Measurements from ENCODE around the gene MED23. TPM values are rescaled to one million over a fixed set of nuclear protein-coding genes. Genes with fewer than 3 reads are reported as not detected.

Gene MED23, protein sequence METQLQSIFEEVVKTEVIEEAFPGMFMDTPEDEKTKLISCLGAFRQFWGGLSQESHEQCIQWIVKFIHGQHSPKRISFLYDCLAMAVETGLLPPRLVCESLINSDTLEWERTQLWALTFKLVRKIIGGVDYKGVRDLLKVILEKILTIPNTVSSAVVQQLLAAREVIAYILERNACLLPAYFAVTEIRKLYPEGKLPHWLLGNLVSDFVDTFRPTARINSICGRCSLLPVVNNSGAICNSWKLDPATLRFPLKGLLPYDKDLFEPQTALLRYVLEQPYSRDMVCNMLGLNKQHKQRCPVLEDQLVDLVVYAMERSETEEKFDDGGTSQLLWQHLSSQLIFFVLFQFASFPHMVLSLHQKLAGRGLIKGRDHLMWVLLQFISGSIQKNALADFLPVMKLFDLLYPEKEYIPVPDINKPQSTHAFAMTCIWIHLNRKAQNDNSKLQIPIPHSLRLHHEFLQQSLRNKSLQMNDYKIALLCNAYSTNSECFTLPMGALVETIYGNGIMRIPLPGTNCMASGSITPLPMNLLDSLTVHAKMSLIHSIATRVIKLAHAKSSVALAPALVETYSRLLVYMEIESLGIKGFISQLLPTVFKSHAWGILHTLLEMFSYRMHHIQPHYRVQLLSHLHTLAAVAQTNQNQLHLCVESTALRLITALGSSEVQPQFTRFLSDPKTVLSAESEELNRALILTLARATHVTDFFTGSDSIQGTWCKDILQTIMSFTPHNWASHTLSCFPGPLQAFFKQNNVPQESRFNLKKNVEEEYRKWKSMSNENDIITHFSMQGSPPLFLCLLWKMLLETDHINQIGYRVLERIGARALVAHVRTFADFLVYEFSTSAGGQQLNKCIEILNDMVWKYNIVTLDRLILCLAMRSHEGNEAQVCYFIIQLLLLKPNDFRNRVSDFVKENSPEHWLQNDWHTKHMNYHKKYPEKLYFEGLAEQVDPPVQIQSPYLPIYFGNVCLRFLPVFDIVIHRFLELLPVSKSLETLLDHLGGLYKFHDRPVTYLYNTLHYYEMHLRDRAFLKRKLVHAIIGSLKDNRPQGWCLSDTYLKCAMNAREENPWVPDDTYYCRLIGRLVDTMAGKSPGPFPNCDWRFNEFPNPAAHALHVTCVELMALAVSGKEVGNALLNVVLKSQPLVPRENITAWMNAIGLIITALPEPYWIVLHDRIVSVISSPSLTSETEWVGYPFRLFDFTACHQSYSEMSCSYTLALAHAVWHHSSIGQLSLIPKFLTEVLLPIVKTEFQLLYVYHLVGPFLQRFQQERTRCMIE (N-terminal part only)
- 28.2 and 37.3 TPM in 2 replicates for total RNA-seq (ENCODE audit: low replicate concordance)

- H3K27me3 Mint-ChIP-seq (ENCODE audit: insufficient read depth, low read depth) = no peaks in the 10 kb centered on the region
- H2AFZ ChIP-seq (replicated peaks) = peak within 1 kb of the TSS; percentile 97
- no peaks in the 10 kb centered on the region for H3K9me3 ChIP-seq (ENCODE audit: low read depth)
- H3F3A ChIP-seq (ENCODE audit: low read depth) = peaks cover 8% of the 10 kb centered on the region
- H3K27ac Mint-ChIP-seq = peak within 1 kb of the TSS; percentile 82
- H3K27me3 ChIP-seq = no peaks in the 10 kb centered on the region
- H3K36me3 Mint-ChIP-seq = peaks cover 4% of the 10 kb centered on the region
- H3K36me3 ChIP-seq = peaks cover 4% of the 10 kb centered on the region
- peaks cover 14% of the 10 kb centered on the region for H3K79me2 ChIP-seq (ENCODE audit: low read depth)
- peak within 1 kb of the TSS; percentile 62 for H3K4me3 ChIP-seq
- peak within 1 kb of the TSS; percentile 73 for H3K27ac ChIP-seq
- H3K4me1 Mint-ChIP-seq = peaks cover 10% of the 10 kb centered on the region
- H3K4me2 ChIP-seq = peak within 1 kb of the TSS; percentile 83
- peaks cover 5% of the 10 kb centered on the region for H3K4me1 ChIP-seq
- H3K4me3 Mint-ChIP-seq = peak within 1 kb of the TSS; percentile 98
- no peaks in the 10 kb centered on the region for H4K20me1 ChIP-seq (ENCODE audit: low read depth)
- peak within 1 kb of the TSS; percentile 56 for H3K9ac ChIP-seq
- H3K9me3 Mint-ChIP-seq = no peaks in the 10 kb centered on the region
- peak; percentile 46 for TF ChIP-seq EZH2 (IDR thresholded peaks at IDR 0.05)
- TF ChIP-seq EZH2phosphoT487 (IDR thresholded peaks at IDR 0.05) = no peak
- TF ChIP-seq, protein P1, sequence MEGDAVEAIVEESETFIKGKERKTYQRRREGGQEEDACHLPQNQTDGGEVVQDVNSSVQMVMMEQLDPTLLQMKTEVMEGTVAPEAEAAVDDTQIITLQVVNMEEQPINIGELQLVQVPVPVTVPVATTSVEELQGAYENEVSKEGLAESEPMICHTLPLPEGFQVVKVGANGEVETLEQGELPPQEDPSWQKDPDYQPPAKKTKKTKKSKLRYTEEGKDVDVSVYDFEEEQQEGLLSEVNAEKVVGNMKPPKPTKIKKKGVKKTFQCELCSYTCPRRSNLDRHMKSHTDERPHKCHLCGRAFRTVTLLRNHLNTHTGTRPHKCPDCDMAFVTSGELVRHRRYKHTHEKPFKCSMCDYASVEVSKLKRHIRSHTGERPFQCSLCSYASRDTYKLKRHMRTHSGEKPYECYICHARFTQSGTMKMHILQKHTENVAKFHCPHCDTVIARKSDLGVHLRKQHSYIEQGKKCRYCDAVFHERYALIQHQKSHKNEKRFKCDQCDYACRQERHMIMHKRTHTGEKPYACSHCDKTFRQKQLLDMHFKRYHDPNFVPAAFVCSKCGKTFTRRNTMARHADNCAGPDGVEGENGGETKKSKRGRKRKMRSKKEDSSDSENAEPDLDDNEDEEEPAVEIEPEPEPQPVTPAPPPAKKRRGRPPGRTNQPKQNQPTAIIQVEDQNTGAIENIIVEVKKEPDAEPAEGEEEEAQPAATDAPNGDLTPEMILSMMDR (IDR thresholded peaks at IDR 0.05) = peak; percentile 98
- peak; percentile 96 for DNase-seq (ENCODE audit: low spot score)
These were observed at the start of gene MED23 for GRCh38 chr6:131627724-131628682. TSS of gene MED23 (minus strand) at chr6:131628242. CDS start at chr6:131628049, 193 bp downstream.

GRCh38 chr6:131673184-131673583 is 45.1 kb upstream of the MED23 start:
- Histone ChIP-seq H3K4me2 (no peak overlapping the region), H3K36me3 (no peaks in the 10 kb centered on the region), H3K9me3 (ENCODE audit: low read depth) (no peaks in the 10 kb centered on the region), H3F3A (ENCODE audit: low read depth) (no peaks in the 10 kb centered on the region), H2AFZ (replicated peaks) (no peak overlapping the region), H3K79me2 (ENCODE audit: low read depth) (no peaks in the 10 kb centered on the region), H3K4me3 (no peak overlapping the region), H4K20me1 (ENCODE audit: low read depth) (no peaks in the 10 kb centered on the region), H3K27me3 (no peaks in the 10 kb centered on the region), H3K27ac (no peak overlapping the region), H3K4me1 (no peaks in the 10 kb centered on the region), H3K9ac (no peak overlapping the region)
- H3K27ac Mint-ChIP-seq = no peak overlapping the region
- H3K4me3 Mint-ChIP-seq = no peak overlapping the region
- H3K9me3 Mint-ChIP-seq = no peaks in the 10 kb centered on the region
- no peak for DNase-seq (ENCODE audit: low spot score)
- H3K27me3 Mint-ChIP-seq (ENCODE audit: insufficient read depth, low read depth) = peaks cover 3% of the 10 kb centered on the region
- H3K4me1 Mint-ChIP-seq = peaks cover under 1% of the 10 kb centered on the region
- TF ChIP-seq EZH2phosphoT487 (IDR thresholded peaks at IDR 0.05) (no peak), EZH2 (IDR thresholded peaks at IDR 0.05) (no peak)
- TF ChIP-seq, protein P1 (IDR thresholded peaks at IDR 0.05) = no peak
- H3K36me3 Mint-ChIP-seq = no peaks in the 10 kb centered on the region

Data from neural progenitor cell (in vitro differentiated cells).